Activated CD8-positive, alpha-beta memory T cell treated with anti-CD3 and anti-CD28 coated beads, Interleukin-2, amount 50 U/mL, for 24 hours (primary cell): ENCODE results near the gene MLNR.
A peak's percentile ranks its signal among the peaks of the same experiment; 100 is the strongest.

Source experiments
- DNase-seq: peaks from one replicate; pipeline ENCODE4 v3.0.0-alpha.2; 2020; ENCODE audit errors: extremely low read depth

The MLNR gene

GRCh38 chr13:49226613-49227012 lies 6.5 kb downstream of the MLNR start:
- DNase-seq = no peak

GRCh38 chr13:49234741-49235140 lies 14.6 kb downstream of the MLNR start:
- no peak for DNase-seq

GRCh38 chr13:49235856-49236431 lies 15.8 kb downstream of the MLNR start:
- DNase-seq = no peak

- no peak for DNase-seq
Measured at GRCh38 chr13:49238621-49239020, 18.5 kb downstream of the MLNR start.

GRCh38 chr13:49240017-49240416 lies 19.9 kb downstream of the MLNR start:
- DNase-seq = no peak

GRCh38 chr13:49241296-49241695 lies 21.2 kb downstream of the MLNR start:
- no peak for DNase-seq

- DNase-seq = no peak
Measured at GRCh38 chr13:49245101-49245500, 25.0 kb downstream of the MLNR start.

- DNase-seq = no peak
Measured at GRCh38 chr13:49246850-49247642, 26.9 kb downstream of the MLNR start.

GRCh38 chr13:49247643-49248621 lies 27.8 kb downstream of the MLNR start, which contains the start of gene CDADC1:
Gene CDADC1 (plus strand): TSS chr13:49247925. CDS start chr13:49248038, 113 bp downstream.
- peak; percentile 83 for DNase-seq

- DNase-seq = no peak
Measured at GRCh38 chr13:49248622-49249002, 28.5 kb downstream of the MLNR start.

GRCh38 chr13:49251326-49251725 lies 31.2 kb downstream of the MLNR start:
- DNase-seq = no peak

GRCh38 chr13:49253310-49253709 lies 33.2 kb downstream of the MLNR start:
- no peak for DNase-seq

- DNase-seq = no peak
Measured at GRCh38 chr13:49254007-49254406, 33.9 kb downstream of the MLNR start.

- no peak for DNase-seq
Measured at GRCh38 chr13:49256841-49257240, 36.7 kb downstream of the MLNR start.

GRCh38 chr13:49258089-49258796 lies 38.1 kb downstream of the MLNR start:
- DNase-seq = no peak

- no peak for DNase-seq
Measured at GRCh38 chr13:49259586-49259985, 39.4 kb downstream of the MLNR start.

- no peak for DNase-seq
Measured at GRCh38 chr13:49262634-49263033, 42.5 kb downstream of the MLNR start.

- DNase-seq = no peak
Measured at GRCh38 chr13:49265822-49266221, 45.7 kb downstream of the MLNR start.

GRCh38 chr13:49271264-49271663 lies 51.1 kb downstream of the MLNR start:
- no peak for DNase-seq
